Esophagus squamous epithelium (tissue), 4 donors: Measurements from ENCODE around the gene LMF1.

Experiments used
- POLR2A ChIP-seq, 4 donors: fragments of 450-650 bp; IDR thresholded peaks; one replicate each; pipeline ENCODE4 v1.6.1; 2017; ENCODE audit warnings: antibody characterized with exemption in 4 of 4, mild to moderate bottlenecking in 4 of 4, moderate library complexity in 3 of 4
- TF ChIP-seq, protein P1 (sequence below), 6 experiments: fragments of 450-650 bp in 4 of 6; fragments of 200-600 bp in 2 of 6; sonication (generic) in 2 of 6; IDR thresholded peaks; one replicate each; pipeline ENCODE4 v1.5.1; 2016 to 2019; ENCODE audit warnings: antibody characterized with exemption in 6 of 6, mild to moderate bottlenecking in 4 of 6, moderate library complexity in 4 of 6

DNA sequence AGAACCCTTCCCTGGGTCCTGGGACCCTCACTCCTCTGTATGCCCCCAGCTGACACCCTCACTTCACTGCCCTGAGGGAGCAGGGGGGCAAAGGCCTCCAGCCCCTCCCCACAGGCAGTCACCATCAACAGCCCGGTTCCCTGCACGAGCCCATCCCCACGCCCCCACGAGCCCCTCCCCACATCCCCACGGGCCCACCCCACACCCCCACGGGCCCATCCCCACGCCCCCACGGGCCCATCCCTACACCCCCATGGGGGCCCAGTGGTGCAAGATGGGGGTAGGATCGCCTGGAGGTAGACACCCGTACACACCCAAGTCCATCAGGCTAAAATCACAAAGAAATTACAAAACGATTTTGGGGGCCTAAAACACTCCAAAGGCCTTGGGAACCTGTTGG is 42.3 kb downstream of the LMF1 start:
- TF ChIP-seq, protein P1, sequence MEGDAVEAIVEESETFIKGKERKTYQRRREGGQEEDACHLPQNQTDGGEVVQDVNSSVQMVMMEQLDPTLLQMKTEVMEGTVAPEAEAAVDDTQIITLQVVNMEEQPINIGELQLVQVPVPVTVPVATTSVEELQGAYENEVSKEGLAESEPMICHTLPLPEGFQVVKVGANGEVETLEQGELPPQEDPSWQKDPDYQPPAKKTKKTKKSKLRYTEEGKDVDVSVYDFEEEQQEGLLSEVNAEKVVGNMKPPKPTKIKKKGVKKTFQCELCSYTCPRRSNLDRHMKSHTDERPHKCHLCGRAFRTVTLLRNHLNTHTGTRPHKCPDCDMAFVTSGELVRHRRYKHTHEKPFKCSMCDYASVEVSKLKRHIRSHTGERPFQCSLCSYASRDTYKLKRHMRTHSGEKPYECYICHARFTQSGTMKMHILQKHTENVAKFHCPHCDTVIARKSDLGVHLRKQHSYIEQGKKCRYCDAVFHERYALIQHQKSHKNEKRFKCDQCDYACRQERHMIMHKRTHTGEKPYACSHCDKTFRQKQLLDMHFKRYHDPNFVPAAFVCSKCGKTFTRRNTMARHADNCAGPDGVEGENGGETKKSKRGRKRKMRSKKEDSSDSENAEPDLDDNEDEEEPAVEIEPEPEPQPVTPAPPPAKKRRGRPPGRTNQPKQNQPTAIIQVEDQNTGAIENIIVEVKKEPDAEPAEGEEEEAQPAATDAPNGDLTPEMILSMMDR (IDR thresholded peaks at IDR 0.05) = no peak
- TF ChIP-seq POLR2A (IDR thresholded peaks at IDR 0.05) = no peak
